ENCODE measurements around the gene SDR39U1. TPM values are rescaled to one million over a fixed set of nuclear protein-coding genes. Genes with fewer than 3 reads are reported as not detected.

SDR39U1 gene
- polyA plus RNA-seq, 1 donor, result 62.9 TPM

DNA sequence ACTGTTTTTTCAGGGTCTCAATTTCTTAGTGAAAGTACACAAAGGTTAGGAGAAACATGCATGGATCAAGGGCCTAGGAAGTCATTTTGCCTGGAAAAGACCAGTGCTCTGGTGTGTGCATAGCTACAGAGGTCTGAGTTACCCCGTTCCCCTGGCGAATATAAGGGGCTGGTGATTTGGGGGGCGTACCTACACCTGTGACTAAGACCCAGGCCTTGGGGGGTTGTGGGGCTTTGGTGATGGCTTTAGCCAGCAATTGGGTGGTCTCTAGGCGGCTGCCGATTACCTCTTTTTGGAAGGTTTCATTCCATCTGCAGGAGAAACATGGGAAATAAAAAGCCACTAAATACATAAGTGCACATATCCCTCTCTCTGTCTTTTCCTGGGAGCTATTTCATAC lies 1.1 kb downstream of the SDR39U1 start:
- DNase-seq, result no peak

DNA sequence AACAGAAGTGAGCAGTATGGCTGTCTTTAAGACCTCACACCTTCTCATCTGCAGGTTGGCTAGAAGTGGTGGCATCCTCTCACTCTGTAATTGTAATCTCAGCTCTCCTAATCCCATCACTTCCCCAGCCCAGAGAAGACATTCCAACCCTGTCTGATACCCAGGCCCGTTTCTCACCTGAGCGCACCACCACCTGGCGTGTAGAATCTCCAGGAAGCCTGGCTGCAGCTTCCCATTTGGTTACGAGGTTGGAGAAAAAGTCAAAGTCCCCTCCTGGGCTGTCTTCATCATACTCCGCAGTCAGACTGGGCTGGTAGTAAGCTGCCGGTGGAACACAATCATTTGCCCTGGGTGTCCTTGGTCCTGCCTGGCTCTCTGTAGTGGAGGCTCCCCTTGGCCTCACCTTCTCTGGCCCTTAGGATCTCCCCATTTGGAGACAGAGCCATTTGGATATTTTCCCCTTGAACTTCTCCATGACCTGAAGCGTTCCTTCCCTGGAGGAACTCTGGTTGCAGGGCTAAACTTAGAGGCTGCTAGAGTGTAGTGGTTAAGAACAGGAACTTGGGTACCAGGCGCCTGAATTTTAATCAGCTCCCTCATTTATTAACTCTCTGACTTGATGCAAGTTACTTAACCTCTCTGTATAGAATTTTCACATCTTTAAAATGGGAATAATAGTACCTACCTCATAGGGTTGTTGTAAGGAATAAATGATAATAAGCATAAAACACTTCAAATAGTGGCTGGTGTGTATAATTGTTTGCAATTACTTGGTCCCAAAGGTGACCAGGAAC lies 1.8 kb downstream of the SDR39U1 start:
- no peak for DNase-seq

DNA sequence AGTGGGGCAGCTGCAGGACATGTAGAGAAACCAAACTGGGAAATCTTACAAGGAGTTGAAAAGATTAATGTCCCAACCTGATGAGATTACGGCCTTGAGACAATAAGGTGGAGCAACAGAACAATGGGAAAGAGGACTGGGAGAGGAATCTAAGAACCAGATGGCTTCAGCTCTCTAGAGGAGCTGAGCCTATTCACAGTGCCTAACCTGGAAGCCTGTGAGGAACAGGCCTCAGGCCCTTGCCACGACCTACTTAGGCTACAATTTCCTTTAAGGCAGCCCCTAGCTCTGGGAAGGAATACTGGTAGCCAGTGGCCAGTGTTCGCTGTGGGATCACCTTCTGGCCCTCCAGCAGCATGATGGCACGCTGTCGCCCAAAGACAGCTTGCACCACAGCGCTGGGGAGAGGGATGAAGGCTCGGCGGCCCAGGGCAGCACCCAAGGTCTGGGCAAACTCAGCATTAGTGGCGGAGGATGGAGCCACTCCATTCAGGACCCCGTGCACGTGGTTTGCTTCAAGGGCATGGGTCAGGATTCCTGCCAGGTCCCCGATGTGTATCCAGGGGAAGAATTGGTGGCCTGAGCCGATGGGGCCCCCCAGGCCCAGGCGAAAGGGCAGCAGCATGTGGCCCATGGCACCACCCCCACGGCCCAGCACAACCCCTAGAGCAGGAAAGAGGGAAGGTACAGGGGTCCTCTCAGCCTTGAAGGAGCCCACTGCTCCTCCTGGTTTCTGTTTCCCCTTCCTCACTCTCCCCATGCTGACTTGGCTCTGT lies 2.6 kb downstream of the SDR39U1 start:
- no peak for DNase-seq

DNA sequence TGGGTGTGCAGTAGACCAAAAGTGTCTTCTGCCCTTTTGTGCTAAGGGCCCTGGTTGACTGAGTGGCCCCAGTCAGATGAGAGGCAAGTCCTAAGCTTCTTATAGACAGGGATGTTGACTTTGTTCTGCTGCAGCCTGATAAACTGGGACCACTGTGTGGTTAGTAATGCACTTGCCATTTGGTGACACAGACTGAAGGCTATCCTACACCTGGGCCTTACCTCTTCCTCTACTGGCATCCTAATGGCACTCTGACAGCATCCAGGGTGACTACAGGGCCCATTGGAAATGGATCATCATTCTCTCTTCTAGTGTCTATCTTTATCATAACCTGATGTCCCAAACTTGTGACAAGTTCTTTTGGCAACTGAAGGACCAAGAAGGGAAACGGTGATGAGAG lies 3.3 kb downstream of the SDR39U1 start:
- DNase-seq, result no peak

DNA sequence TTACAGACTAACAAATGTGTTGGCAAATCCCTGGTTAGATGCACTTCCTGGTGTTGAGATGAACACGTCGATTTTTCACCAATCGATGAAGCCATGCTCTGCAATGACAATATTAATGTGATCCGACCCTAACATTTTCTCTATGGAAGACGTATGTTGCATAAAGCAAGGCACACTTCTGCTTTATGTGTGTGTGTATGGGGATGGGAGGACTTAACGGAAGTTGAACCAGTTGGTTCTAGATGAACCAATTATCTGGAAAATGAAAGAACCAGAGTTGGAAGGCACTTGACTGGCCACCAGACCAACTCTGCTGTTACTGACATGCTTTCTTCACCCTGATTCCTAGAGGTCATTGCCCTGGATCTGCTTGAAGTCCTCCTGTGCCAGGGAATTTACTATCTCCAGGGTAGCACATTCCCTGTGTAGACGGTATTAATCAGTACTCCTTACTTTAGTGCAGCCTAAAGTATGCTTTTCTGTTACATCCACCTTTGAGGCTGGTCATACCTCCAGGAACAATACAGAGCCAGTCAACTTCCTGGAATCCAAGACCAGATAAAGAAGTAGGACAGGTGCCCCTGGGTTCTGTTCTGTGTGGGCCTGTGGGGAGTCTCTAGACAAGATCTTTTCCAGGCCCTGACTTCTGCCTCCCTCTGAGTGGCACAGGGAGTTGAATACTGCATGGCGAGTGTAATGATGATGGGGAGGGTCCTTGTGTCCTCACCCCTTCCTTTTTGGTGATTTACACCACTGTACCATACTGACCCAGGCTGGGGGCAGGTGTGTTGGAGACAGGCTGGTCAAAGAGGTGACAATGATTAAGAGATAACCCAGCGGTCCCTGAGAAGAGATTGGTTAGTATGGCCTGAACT lies 4.1 kb downstream of the SDR39U1 start:
- no peak for DNase-seq

DNA sequence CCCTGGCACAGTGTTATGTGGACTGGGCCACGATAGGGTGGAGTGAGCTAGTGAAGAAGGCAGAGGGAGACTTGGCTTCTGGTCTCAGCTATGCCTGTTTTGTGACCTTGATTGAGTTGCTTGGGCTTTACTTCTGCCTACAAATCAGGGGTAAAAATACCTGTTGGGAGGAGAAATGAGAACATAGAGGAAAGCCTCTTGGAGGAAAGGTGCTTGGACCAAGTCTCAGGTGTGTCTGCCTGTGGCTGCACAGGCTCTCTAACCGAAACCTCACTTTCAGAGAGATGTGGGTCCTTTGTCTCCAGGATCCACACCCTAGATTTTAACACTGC lies 4.9 kb downstream of the SDR39U1 start:
- DNase-seq, result no peak

DNA sequence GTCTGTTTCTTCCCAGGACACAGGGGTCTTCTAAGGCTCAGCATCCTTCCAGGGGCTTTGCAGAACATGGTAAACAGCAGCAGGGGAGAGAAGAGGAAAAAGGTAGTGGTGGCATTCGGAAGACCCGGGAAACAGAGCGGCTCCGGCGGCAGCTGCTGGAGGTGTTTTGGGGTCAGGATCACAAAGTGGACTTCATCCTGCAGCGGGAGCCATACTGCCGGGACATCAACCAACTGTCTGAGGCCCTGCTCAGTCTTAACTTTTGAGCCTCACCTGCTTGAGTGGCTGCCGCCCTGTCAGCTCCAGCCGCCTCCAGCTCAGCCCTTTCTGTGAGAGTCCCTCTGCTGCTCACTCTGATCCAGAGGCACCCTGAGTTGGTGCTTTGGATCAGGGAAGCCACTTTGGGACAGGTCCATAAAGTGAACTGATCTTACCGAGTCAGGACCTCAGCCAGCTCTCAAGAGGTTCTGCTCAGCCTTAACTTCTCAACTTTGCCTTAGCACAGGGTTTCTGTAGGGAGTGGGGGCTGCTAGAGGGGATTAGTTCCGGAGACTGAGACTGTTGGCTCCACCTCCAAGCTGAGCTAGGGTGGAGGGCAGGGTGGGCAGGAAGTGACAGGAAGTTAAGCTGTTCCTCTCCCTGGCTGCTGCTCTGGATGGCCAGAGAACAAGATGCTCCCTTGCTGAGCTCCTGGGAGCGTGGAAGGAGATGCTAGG lies 5.4 kb downstream of the SDR39U1 start:
- no peak for DNase-seq

DNA sequence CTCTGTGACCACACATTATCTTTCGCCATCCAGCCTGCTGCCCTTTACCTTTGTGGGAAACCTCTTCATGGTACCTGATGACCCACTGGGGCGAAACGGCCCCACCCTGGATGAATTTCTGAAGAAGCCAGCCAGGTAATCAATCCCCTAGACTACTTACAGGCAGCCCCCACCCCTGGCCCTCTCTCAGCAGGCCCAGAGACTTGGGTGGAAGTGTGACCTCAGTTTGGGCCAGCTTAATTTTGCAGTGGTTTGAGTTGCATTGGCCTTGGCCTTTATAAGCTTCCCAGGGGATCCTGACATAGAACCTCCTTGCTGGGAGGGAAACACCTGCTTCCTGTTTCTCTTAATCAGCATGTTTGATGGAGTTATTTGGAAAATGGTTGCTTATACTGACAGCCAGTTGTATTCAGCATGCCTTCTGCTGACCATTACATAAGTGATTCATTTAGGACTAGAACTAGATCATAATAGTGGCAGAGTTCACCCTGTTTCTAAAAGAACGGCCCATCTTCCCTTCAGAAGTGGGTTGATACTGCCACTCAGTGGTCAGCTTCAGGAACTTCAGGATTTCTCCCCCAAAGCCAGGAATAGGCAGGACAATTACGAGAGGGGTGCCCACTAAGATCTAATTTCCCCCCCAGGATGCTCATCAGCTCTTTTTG lies 6.1 kb downstream of the SDR39U1 start:
- peak; percentile 68 for DNase-seq

DNA sequence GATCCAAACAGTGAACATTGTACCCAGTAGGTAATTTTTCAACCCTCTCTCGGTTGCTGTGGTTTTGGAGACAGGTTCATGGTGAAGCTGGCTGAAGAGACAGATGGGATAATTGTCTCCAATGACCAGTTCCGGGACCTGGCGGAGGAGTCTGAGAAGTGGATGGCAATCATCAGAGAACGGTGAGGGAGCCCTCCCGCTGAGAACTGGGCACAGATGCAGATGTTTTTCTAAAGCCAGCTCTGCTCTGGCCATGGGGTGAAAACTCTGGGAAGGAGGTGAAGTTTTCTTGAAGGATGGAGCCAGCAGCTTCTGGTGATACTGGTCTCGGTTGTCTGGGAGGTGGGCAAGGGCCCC lies 6.6 kb downstream of the SDR39U1 start:
- no peak for DNase-seq

DNA sequence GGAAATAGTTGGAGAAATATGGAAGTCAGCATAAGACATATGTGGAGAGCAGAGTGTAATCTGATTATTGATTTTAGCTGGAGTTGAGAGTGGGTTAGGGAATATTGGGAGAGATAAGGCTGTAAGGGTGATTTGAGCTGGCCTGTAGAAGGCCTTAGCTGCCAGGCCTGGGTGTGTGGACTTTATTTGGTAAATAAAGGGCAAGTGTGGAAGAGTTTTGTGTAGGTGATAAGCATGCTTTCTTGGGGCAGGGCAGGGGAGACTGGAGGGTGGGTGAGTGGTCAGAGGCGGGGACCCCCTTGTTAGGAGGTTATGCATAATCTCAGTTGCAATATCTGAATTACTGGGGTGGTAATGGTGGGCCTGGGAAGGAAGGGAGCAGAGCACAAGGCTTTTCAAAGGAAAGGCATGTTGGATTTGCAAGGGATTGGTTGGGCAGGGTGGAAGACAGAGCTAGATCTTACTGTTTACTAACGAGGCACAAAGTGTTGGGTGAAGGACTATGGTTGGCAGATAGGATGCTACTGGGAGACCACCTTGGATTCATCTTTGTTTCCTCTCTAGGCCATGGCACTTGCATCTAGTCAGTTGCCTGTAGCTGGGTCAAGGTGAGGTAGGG lies 7.3 kb downstream of the SDR39U1 start:
- no peak for DNase-seq

DNA sequence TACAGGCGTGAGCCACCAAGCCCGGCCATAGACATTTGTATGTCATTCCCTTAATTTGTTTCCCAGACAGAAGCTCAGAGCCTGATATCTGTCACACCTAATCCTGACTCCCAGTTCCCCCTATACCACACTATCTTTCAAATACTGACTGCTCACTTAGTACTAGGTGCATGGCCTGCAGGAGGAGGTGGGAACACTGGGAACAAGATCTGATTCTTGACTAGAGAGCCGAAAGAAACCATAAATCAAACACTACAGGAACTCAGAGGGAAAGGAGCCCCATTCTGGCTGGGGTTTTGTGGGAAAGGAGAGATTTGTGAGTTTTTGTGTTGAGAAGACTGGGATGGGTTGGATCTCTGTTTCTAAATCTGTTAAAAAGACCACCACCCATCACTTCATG lies 7.9 kb downstream of the SDR39U1 start:
- no peak for DNase-seq

DNA sequence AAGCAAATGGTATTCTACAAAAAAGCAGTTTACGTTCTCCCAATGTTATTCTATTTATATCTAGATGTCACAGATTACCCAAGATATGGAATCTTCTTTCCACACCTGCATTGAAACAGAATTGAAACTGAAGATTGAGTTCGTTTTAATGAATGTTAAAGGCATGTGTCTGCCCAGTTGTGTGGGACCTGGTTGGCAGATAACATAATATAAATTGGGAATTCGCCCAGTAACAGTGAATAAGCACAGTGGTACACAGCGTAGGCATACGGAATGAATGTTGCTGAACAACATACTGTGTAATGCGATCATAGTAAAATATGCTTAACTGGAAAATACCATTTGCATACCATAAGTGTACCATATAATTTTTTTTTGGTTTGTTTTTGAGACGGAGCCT lies 8.5 kb downstream of the SDR39U1 start:
- DNase-seq, result no peak

DNA sequence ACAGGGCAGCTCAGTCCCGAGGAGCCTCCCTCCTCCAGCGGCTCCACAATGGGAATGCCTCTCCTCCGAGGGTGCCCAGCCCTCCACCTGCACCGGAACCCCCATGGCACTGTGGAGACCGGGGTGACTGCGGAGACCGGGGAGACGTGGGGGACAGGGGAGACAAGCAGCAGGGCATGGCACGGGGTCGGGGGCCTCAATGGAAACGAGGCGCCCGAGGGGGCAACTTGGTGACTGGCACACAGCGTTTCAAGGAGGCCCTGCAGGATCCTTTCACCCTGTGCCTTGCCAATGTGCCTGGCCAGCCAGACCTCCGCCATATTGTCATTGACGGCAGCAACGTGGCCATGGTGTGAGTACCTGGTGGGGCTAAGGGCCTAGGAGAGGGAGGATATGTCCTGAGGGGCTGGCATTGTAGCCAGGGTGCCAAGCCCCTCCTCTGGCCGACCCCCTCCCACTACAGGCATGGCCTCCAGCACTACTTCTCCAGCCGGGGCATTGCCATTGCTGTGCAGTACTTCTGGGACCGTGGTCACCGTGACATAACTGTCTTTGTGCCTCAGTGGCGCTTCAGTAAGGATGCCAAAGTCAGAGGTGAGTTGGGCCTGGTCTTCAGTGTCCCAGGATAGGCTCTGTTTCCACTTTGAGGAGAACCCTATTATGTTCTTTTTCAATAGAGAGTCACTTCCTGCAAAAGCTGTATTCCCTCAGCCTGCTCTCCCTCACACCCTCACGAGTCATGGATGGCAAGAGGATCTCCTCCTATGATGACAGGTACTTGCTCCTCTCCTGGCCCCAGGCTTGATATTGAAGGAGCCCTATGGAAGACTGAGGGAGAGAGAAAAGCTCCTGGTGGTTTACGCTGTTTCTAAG lies 10.1 kb downstream of the SDR39U1 start:
- no peak for DNase-seq

DNA sequence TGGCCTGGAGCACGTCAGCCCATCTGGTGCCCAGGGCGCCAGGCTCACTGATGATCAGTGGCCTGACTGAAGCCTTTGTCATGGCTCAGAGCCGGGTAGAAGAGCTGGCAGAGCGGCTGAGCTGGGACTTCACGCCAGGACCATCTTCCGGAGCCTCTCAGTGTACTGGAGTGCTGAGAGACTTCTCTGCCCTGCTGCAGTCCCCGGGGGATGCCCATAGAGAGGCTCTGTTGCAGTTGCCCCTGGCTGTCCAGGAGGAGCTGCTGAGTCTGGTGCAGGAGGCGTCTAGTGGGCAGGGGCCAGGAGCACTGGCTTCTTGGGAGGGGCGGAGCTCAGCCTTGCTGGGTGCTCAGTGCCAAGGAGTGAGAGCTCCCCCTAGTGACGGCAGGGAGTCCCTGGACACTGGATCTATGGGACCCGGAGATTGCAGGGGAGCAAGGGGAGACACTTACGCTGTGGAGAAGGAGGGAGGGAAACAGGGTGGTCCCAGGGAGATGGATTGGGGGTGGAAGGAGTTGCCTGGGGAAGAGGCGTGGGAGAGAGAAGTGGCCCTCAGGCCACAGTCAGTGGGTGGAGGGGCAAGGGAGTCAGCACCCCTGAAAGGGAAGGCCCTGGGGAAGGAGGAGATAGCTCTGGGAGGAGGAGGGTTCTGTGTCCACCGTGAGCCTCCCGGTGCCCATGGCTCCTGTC lies 10.9 kb downstream of the SDR39U1 start:
- peak; percentile 89 for DNase-seq

DNA sequence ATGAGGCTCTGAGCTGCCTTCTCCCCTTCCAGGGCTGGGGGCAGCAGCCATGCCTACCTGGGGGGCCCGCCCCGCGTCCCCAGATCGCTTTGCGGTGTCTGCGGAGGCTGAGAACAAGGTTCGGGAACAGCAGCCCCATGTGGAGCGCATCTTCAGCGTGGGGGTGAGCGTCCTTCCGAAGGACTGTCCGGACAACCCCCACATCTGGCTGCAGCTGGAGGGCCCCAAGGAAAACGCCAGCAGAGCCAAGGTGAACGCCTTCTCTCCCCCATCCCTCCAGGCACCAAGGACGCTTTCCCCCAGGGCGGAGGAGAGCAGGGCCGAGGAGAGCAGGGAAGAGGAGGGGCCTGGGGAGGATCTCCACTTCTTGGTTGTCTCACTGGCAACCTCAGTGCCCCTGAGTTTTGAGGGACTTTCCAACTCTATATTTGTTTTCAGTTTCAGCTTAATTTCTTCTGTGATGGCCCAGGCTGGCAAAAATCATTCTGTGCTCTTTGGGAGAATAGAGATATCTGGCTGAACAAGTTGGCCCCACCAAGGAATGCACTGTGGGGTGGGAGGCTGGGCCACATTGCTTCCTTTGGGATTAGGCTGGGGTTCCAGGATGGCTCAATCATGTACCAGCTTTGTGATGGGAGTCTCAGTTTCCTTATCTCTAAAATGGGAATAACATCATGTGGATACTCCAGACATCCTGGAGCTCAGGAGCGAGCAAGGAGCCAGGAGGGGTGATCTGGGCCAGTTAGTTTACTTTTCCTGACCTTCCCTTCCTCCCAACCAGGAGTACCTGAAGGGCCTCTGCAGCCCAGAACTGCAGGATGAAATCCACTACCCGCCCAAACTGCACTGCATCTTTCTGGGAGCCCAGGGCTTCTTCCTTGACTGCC lies 11.7 kb downstream of the SDR39U1 start:
- no peak for DNase-seq

DNA sequence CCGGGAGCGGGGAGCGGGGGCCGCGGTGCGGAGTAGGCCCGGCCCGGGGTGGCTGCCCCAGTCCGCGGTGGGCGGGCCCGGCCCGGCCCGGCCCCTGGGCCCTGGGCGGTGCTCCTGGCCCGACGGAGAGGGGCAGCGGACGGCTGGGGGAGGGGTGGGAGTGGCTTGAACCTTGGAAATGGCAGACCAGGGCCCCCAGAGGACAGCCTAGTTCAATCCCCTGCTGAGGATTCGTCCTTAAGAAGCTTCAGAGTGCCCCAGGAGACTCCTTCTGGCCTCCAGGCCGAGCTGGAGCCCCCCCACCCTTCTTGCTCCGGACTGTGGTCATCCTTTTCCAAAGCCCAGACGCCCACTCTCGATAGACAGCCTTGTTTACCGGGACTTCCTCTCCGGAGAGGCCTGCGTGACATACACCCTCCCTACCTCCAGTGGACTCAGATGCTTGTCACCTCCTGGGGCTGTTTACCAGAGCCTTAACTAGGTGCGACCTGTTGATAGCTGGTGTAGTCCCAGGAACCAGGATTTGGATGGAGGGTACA lies 12.4 kb downstream of the SDR39U1 start:
- DNase-seq, result peak; percentile 85

DNA sequence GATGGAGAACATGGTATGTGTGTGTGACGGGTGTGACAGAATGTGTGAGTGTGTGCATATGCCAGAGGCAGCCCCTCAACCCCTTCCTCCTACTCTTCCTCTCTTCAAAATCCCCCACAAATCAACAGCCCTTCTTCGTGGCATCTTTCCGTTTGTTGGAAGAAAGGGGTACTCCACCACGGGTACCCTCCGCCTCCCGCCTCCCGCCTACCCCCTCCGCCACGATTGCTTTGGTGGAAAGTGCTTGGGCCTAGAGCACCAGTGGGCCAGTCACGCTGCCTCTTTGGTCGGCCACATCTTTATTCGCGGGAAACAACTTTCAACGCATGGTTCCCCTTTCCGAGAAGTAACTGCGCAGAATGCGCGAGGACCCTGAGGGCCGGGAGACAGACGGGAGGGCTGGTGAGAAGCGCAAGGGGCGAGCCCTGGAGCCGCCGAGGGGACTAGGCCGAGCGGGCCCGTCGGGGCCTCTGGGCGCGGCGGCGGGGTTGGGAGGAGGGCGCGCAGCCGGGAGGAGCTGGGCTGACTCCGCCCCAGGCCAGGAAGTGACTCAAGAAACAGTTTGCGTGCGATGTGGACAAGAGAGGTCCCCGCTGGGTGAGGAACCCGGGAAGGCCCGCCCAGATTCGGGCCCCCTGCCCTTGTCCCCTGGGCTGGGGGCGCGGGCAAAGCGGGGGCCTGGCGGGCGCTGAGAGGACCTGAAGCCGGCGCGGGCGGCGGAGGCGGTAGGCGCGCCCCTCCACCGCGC lies 13.0 kb downstream of the SDR39U1 start, which contains the start of the genes CBLN3 and KHNYN:
CBLN3 (minus strand) TSS at position 274 of the 748 bp plus-strand sequence. CDS start 614 bp downstream, outside the sequence.
KHNYN (plus strand) TSS at position 560 of the 748 bp plus-strand sequence. CDS start 777 bp downstream, outside the sequence.
- peak; percentile 92 for DNase-seq

Data from hindlimb muscle (tissue), 1 donor.